Panc1 (cell line): ENCODE measurements around the gene SORBS1. TPM values are rescaled to one million over a fixed set of nuclear protein-coding genes. Genes with fewer than 3 reads are reported as not detected.

Source experiments
- ATAC-seq: fragments of 200-7000 bp; cut with Tn5 transposase; 2 replicates; pipeline ENCODE4 v1.9.1; 2020; ENCODE audit warnings: mild to moderate bottlenecking, moderate library complexity
- BruUV-seq: library from RNA; stranded (reverse); fragments of 400-500 nt; replicated peaks from 2 replicates; lab custom pipeline; 2021; lab: Mats Ljungman, UMichigan
- CTCF ChIA-PET: fragments of 300-600 bp; sonication (Branson Sonifier 250); formaldehyde crosslinking; loops from one replicate; lab custom pipeline; 2022; ENCODE audit warnings: antibody characterized with exemption; lab: Charles Lee
- POLR2A ChIA-PET: fragments of 300-600 bp; sonication (Branson Sonifier 250); formaldehyde crosslinking; loops from one replicate; lab custom pipeline; 2022; ENCODE audit warnings: antibody characterized with exemption; lab: Charles Lee
- DNase-seq: peaks from one replicate; pipeline ENCODE4 v3.0.0-alpha.2; 2010; ENCODE audit warnings: low read depth, low spot score
- H3K27ac ChIP-seq: 2 replicates; pipeline ENCODE4 v1.5.1; 2011; ENCODE audit warnings: mild to moderate bottlenecking, low read length, inconsistent platforms
- H3K27me3 ChIP-seq: fragments of 200-500 bp; sonication (Bioruptor generic); 2 replicates; pipeline ENCODE4 v1.6.0; 2014; ENCODE audit warnings: low read length, inconsistent platforms; ENCODE audit not compliant: control insufficient read depth, insufficient read depth
- H3K36me3 ChIP-seq: fragments of 200-500 bp; sonication (Bioruptor generic); 2 replicates; pipeline ENCODE4 v1.5.1; 2014; ENCODE audit warnings: inconsistent platforms, mild to moderate bottlenecking, low read length, moderate library complexity; ENCODE audit not compliant: control insufficient read depth, insufficient read depth
- H3K4me1 ChIP-seq: 2 replicates; pipeline ENCODE4 v1.5.1; 2011; ENCODE audit warnings: inconsistent platforms, mild to moderate bottlenecking, low read length, moderate library complexity; ENCODE audit not compliant: control insufficient read depth, insufficient read depth
- H3K4me3 ChIP-seq, 2 experiments: 2 replicates each; pipeline ENCODE4 v1.5.1; 2011 to 2012; ENCODE audit warnings: low read depth in 2 of 2, low read length in 2 of 2, mild to moderate bottlenecking in 2 of 2, inconsistent platforms in 1 of 2, moderate library complexity in 1 of 2
- H3K9me3 ChIP-seq: fragments of 200-500 bp; sonication (Bioruptor generic); 2 replicates; pipeline ENCODE4 v1.5.1; 2014; ENCODE audit warnings: low read depth, mild to moderate bottlenecking, inconsistent platforms, low read length, moderate library complexity; ENCODE audit not compliant: control insufficient read depth, insufficient read depth
- CTCF ChIP-seq: fragments of 450-650 bp; IDR thresholded peaks from 2 replicates; pipeline ENCODE4 v1.5.1; 2017; ENCODE audit warnings: mild to moderate bottlenecking
- POLR2AphosphoS5 ChIP-seq: IDR thresholded peaks from 2 replicates; pipeline ENCODE4 v1.6.1; 2012; ENCODE audit warnings: mild to moderate bottlenecking, low read depth, low read length, moderate library complexity
- REST ChIP-seq, 2 experiments: IDR thresholded peaks; 2 replicates each; pipeline ENCODE4 v1.6.1; 2011 to 2012; ENCODE audit warnings: low read depth in 2 of 2, control low read depth in 1 of 2, low read length in 1 of 2, mild to moderate bottlenecking in 1 of 2, moderate library complexity in 1 of 2; ENCODE audit not compliant: insufficient read depth in 1 of 2
- SIN3A ChIP-seq: IDR thresholded peaks from 2 replicates; pipeline ENCODE4 v1.6.1; 2012; ENCODE audit warnings: low read depth, mild to moderate bottlenecking, low read length, moderate library complexity, borderline replicate concordance; ENCODE audit not compliant: insufficient read depth
- TCF7L2 ChIP-seq: IDR thresholded peaks from 2 replicates; pipeline ENCODE4 v1.6.1; 2011; ENCODE audit warnings: mild to moderate bottlenecking, low read depth, low read length, inconsistent platforms
- in situ Hi-C: cut with HindIII; loops from 2 replicates; pipeline ENCODE4 v1.10.0; 2016; ENCODE audit warnings: low sequenced_read_pairs, low pct_unique_long_range_greater_than_20kb
- intact Hi-C: fragments of 100-400 bp; cut with micrococcal nuclease; formaldehyde crosslinking; loops from one replicate; pipeline ENCODE4 v1.10.0; 2022; ENCODE audit not compliant: unreplicated experiment
- total RNA-seq: library from RNA; stranded (reverse); gene quantifications from one replicate; pipeline ENCODE4 v1.2.1, GENCODE V29; 2021; ENCODE audit not compliant: unreplicated experiment

SORBS1 gene
- total RNA-seq, 1 experiment from 2014 or later: 29.4 TPM

DNA sequence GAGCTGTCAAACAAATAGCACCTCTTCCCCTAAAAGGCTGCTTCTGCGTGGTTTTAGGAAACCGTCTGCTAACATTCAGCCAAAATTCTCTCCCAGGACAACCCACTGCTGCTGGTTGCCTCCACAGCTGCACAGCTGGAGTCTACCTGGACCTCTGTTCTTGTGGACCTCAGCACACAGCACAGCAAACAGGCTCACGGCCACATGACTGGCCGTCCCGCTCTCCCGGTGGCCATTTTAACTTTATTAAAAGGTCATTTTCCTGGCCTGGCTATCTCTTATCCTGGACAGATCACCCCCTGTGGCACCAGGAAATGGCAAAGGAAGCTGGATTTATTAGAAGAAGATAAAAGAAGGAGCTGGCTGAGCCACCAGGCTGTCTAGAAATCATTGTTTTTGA is 27.6 kb downstream of the SORBS1 start:
- in situ Hi-C loops: no loop called here
- TF ChIP-seq TCF7L2 (no peak), SIN3A (no peak), POLR2AphosphoS5 (no peak), CTCF (no peak), REST (IDR thresholded peaks at IDR 0.05; ENCODE audit: insufficient read depth in 1 of 2, low read depth in 2 of 2, low read length in 1 of 2) (no peak)
- no TSS peak for BruUV-seq
- DNase-seq (no peak), ATAC-seq (no peak)
- intact Hi-C loops: no loop called here
- H3K4me1 ChIP-seq: peaks cover 11% of the 10 kb centered on the region
- H3K4me3 ChIP-seq: no peak overlapping the region
- H3K27me3 ChIP-seq: no peaks in the 10 kb centered on the region
- no peaks in the 10 kb centered on the region for H3K9me3 ChIP-seq
- 0 out of 2 replicates have a peak overlapping the region, but pooled peaks have one; percentile 35 for H3K27ac ChIP-seq
- H3K36me3 ChIP-seq: no peaks in the 10 kb centered on the region
- POLR2A ChIA-PET: no interaction called here
- CTCF ChIA-PET: interaction anchor here (0.7 kb wide), 1 partner anchor 24 kb away, joined by 6 read pairs; no protein-coding TSS in a partner anchor

DNA sequence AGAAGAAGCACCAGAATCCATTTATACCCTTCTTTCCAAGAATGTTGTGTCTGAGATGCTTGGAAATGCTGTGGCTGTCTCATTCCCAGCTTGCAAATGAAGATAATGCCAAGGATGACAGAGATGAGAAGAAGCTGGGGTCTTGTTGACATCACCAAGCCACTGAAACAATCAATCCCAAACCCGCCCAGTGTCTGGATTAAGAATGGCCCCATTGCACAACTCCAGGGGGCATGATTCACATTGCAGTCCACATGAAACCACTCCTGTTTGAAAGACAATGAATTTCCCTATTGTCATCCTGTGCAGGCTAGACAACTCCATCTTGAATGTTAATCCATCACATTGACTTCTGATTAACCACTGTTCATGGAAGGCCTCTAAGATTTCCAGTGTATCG is 28.6 kb downstream of the SORBS1 start:
- DNase-seq: no peak
- no peaks in the 10 kb centered on the region for H3K9me3 ChIP-seq
- ChIA-PET POLR2A (no interaction called here), CTCF (no interaction called here)
- H3K4me3 ChIP-seq: no peak overlapping the region
- in situ Hi-C loops: no loop called here
- no peaks in the 10 kb centered on the region for H3K27me3 ChIP-seq
- TF ChIP-seq CTCF: no peak
- no peak for TF ChIP-seq REST (IDR thresholded peaks at IDR 0.05; ENCODE audit: insufficient read depth in 1 of 2, low read depth in 2 of 2, low read length in 1 of 2)
- TF ChIP-seq TCF7L2: no peak
- no peak for TF ChIP-seq SIN3A
- no peak for TF ChIP-seq POLR2AphosphoS5
- ATAC-seq: no peak
- BruUV-seq: no TSS peak
- no peak overlapping the region for H3K27ac ChIP-seq
- intact Hi-C loops: no loop called here
- peaks cover 11% of the 10 kb centered on the region for H3K4me1 ChIP-seq
- no peaks in the 10 kb centered on the region for H3K36me3 ChIP-seq
